ENCODE results near the gene STEAP1B.

Gene STEAP1B

GRCh38 chr7:22397981-22398380 lies 102.0 kb downstream of the STEAP1B start:
- no peak for DNase-seq

- DNase-seq, result no peak
These were observed 104.8 kb downstream of the STEAP1B start for GRCh38 chr7:22395222-22395621.

GRCh38 chr7:22394739-22395138 lies 105.2 kb downstream of the STEAP1B start:
- no peak for DNase-seq

DNA sequence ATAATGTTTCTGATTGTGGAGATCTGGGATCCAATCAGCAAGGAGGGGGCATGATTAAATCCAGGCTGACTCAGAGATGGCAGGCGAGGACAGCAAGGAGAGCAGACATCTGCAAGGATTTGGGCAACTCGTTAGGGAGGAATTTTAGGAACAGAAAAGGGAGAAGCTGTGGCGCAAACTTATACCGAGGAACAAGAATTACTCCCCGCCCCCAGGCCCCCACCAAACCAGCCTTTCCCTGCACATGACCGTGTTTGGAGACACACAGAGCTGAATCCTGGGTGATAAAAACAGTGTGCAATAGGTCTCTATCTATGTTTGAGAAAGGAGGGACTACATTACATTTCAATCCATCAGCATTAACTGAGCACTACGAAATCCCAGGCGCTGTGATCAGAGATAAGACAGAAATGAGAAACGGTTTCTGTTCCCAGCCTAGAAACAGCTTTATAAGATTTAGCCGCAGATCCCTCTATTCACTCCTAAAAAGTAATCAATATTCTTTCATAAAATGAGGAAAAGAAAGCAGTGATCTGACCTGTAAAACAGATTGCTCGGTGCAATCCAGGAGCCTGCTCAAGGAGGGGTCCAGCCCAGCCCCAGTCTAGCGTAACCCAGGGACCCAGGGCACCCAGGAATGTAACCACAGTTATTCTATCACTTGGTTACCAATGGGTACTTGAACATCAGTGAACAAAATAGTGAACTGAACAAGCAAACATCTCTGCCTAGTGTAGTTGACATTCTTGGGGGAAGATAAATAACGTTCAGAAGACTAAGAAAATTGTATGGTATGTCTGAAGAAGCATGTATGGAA lies 105.9 kb downstream of the STEAP1B start:
- DNase-seq, result no peak

DNA sequence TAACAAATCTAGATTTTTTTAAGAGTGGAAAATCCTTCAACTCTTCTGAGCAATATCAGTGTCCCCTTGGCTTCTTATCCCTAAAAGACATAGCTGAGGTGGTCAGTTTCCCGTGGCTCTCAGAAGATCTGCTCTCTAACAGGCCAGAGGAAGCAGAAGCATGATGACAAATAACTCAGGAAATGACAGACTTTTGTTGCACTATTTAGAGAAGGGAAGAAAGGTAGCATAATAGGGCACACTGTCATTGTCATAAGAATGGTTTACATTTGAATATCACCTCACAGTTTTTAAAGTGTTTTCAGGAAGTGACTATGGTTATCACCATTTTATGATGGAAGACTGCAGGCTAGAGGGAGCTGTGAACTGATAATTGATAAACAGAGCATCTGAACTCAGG lies 109.5 kb downstream of the STEAP1B start:
- no peak for DNase-seq

DNA sequence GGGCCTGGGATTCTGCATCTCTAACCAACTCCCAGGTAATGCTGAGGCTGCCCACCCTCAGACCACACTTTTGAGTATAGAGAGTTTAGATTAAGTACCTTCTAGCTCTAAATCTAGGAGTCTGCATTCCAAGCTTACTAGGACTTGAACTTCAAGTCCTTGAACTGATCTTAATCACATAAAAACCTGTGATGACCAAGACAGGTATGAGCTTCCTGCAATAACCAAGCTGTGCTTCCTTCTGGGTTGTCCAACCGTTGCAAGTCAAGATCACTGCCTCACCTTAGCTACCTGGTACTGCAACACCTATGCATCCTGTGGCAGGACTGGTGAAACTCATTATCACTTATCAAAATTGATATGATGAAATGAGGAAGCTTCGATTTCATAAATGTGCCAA lies 110.1 kb downstream of the STEAP1B start:
- no peak for DNase-seq

- no peak for DNase-seq
These were observed 112.4 kb downstream of the STEAP1B start for GRCh38 chr7:22387583-22387982.

- DNase-seq, result no peak
These were observed 113.1 kb downstream of the STEAP1B start for GRCh38 chr7:22386865-22387264.

DNA sequence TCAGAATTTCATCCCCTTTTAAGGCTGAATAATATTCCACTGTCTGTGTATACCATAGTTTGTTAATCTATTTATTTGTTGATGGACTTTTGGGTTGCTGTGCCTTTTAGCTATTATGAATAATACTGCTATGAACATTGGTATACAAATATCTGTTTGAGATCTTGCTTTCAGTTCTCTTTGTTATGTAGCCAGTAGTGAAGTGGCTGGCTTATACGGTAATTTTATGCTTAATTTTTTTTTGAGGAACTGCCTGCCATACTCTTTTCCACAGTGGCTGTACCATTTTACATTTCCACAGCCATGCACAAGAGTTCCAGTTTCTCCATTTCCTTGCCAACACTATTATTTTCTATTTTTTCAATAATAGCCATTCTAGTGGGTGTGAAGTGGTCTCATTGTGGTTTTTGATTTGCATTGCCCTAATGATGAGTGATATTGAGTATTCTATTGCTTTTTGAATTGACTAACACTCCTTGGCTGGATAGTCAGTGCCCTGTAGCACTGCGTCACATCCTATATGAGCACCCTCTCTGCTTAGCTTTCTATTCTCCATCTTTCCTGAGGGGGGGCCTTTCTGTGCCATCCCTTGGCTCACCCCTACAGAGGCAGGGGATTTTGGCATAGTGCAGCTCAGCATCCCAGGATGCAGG lies 113.7 kb downstream of the STEAP1B start:
- no peak for DNase-seq

- DNase-seq, result no peak
These were observed 114.7 kb downstream of the STEAP1B start for GRCh38 chr7:22385326-22385725.

- DNase-seq, result no peak
These were observed 119.7 kb downstream of the STEAP1B start for GRCh38 chr7:22380333-22380732.

- no peak for DNase-seq
These were observed 121.6 kb downstream of the STEAP1B start for GRCh38 chr7:22378199-22378980.

DNA sequence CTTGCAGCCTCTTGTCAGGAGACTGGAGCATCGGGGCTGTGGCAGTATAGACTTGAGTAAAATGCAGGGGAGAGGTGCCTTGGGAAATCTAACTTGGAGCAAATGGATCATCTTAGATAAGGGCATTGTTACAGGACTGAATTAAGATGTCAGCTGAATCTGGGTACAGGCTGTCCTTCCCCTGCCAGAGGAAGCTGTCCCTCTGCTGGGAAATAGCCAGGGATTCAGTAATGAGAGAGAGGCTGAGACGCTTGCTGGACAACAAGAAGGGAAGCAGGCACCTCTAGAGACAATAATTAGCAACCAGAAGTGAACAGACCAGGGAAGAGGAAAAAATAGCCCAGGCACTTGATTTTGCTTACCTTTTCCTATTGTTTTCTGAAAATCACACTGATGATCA lies 122.3 kb downstream of the STEAP1B start:
- DNase-seq, result no peak

- no peak for DNase-seq
These were observed 124.5 kb downstream of the STEAP1B start for GRCh38 chr7:22375359-22376048.

DNA sequence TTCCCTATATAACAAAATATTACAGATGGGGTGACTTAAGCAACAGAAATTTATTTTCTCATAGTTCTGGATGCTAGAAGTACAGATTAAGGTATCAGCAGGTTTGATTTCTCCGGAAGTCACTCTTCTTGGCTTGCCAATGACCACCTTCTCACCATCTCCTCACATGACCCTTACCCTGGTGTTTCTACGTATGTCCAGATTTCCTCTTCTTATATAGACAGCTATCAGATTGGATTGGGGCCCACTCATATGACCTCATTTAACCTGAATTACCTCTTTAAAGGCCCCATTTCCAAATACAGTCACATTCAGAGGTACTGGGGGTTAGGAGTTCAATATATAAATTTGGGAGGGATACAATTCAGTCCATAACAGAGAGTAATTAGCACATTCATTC lies 126.1 kb downstream of the STEAP1B start:
- DNase-seq, result no peak

- DNase-seq, result no peak
These were observed 126.6 kb downstream of the STEAP1B start for GRCh38 chr7:22373388-22373787.

DNA sequence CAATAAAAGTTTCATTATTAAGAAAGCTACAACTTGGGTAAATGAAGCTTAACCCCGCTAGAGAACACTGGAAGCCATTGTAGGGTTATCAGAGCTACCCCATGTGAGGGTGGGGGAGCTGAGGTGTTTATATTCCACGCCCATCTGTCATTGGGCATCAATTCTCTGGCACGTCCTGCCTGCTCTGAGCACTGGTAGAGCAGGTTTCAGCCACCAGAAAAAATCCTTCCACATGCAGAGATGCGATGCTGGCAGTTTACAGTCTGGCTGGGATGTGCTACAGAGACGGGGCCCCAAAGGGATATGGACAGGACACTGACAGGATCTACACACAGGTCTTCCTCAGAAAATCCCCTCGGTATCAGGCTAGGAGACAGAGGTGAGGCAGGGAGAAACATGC lies 127.1 kb downstream of the STEAP1B start:
- DNase-seq, result no peak

- no peak for DNase-seq
These were observed 128.1 kb downstream of the STEAP1B start for GRCh38 chr7:22371878-22372277.
